ENCODE results near the gene KCNMB1.

Gene KCNMB1

DNA sequence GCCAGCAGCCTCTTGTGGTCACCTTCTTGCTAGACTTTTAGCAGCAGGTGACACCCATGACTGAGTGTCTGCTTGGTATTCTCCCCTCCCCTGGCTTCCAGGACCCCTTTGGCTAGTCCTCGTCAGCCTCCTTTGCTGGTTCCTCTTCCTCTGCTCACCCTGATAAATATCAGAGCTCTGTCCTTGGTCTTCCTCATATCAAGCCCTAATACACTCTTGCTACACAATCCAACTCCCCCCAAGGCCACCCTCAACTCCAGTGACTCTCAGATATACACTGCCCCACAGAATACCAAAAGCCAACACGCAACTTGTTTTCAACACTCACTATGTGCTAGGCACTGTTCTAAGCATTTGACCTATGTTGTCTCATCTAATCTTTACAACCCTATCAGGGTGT is 61.3 kb downstream of the KCNMB1 start:
- DNase-seq, result no peak
- intact Hi-C loops (cut with DNase I), result no loop called here

DNA sequence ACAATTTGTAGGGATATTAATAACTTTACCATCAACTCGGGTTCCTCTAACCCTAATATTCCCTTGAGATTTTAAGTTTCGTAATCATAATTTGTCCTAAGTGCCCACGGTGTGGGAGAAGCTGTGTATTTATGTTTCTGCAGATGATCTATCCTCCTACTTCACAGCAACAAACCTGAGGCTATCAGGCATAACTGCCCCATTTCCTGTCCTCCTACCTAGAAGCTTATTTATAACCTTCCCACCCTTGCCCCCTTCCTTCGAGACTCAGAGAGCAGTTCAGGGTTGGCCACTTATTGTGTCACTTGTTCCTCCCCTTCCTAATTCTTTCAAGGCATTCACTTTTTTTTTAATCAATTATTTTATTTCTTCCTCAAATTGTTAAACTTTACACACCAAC is 62.0 kb downstream of the KCNMB1 start:
- intact Hi-C loops (cut with DNase I), result no loop called here
- no peak for DNase-seq
